ENCODE measurements around the gene CDK5RAP1. TPM values are rescaled to one million over a fixed set of nuclear protein-coding genes. Genes with fewer than 3 reads are reported as not detected.

Gene CDK5RAP1
- total and polyA plus RNA-seq, 10 donors, result 21.3 to 93.0 (median 33.7) TPM

- whole genome bisulfite sequencing, 5 donors, result 75 to 89% (median 87%) methylated on average over 8 of the region's 8 CpGs
- no peak overlapping the region for H3K27ac ChIP-seq
- DNase-seq, result no peak
- intact Hi-C loops (cut with DNase I; ENCODE audit: low total_unique reads), result no loop called here
- H3K27me3 ChIP-seq (replicated peaks in 1 of 7), result peaks cover 0 to 7% (median 0%) of the 10 kb centered on the region in 7 donors
- H3K9me3 ChIP-seq, result no peaks in the 10 kb centered on the region
- TF ChIP-seq CTCF (IDR thresholded peaks at IDR 0.05 in 8 of 11, conservative IDR thresholded peaks at IDR 0.05 in 3 of 11) (no peak), POLR2A (IDR thresholded peaks at IDR 0.05) (no peak), POLR2AphosphoS5 (IDR thresholded peaks at IDR 0.05) (no peak)
- no peaks in the 10 kb centered on the region for H3K36me3 ChIP-seq
- no peak overlapping the region for H3K4me3 ChIP-seq
- H3K4me1 ChIP-seq, result peaks cover 0 to 8% (median 0%) of the 10 kb centered on the region in 6 donors
These were observed 90.3 kb downstream of the CDK5RAP1 start for GRCh38 chr20:33311011-33311410.

DNA sequence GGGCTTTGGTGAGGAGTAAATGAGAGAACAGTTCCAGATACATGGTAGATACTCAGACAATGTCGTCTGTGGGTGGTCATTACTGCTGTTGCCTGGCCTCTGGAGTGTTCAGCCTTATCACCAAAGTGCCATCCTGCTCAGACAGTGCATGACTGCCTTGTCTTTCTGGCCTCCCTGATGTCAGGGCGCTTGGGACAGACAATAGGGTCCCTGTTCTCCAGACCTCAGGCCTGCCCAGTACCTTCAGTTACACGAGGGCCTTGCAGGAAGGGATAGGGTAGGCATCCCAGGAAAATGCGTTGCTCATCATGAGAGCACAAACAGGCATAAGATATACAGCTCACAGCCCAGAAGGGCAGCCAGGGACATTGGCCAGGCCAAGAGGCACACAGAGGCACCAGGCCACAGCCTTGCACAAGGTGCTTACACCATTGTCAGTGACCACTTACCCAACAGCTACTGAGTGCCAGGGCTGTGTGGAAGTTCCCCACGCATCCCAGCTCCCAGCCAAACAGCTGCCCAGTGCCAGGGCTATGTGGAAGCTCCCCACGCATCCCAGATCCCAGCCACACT lies 90.9 kb downstream of the CDK5RAP1 start:
- Histone ChIP-seq H3K27ac (no peak overlapping the region), H3K4me3 (no peak overlapping the region), H3K36me3 (no peaks in the 10 kb centered on the region), H3K27me3 (replicated peaks in 1 of 7) (peaks cover 0 to 7% (median 0%) of the 10 kb centered on the region in 7 donors), H3K4me1 (peaks cover 0 to 8% (median 0%) of the 10 kb centered on the region in 6 donors), H3K9me3 (no peaks in the 10 kb centered on the region)
- no peak for TF ChIP-seq CTCF (IDR thresholded peaks at IDR 0.05 in 8 of 11, conservative IDR thresholded peaks at IDR 0.05 in 3 of 11)
- no peak for TF ChIP-seq POLR2AphosphoS5 (IDR thresholded peaks at IDR 0.05)
- no peak for TF ChIP-seq POLR2A (IDR thresholded peaks at IDR 0.05)
- DNase-seq, result no peak
- 63 to 87% (median 72%) methylated on average over 6 of the region's 6 CpGs for WGBS, 5 donors
- intact Hi-C loops (cut with DNase I; ENCODE audit: low total_unique reads), result no loop called here

DNA sequence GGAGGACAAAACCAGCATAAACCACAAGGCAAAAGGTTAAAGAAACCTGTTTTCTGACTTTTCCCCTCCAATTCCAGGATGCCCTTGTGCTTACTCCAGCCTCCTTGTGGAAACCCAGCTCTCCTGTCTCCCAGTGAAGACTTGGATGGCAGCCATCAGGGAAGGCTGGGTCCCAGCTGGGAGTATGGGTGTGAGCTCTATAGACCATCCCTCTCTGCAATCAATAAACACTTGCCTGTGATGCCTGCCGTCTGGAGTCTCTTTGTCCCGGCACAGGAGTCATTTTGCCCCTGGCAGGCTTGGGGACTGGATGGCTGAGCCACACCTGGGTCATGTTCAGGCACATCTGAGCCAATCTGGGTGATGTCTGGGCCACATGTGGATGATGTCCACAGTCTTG lies 91.7 kb downstream of the CDK5RAP1 start:
- WGBS, 5 donors, result 18 to 63% (median 58%) methylated on average over 2 of the region's 2 CpGs
- intact Hi-C loops (cut with DNase I; ENCODE audit: low total_unique reads), result no loop called here
- no peak for DNase-seq

More for the DNA sequence above, 91.7 kb downstream of the CDK5RAP1 start:
- no peaks in the 10 kb centered on the region for H3K9me3 ChIP-seq
- peaks cover 0 to 8% (median 0%) of the 10 kb centered on the region in 6 donors for H3K4me1 ChIP-seq
- no peak overlapping the region for H3K4me3 ChIP-seq
- H3K36me3 ChIP-seq, result no peaks in the 10 kb centered on the region
- no peak overlapping the region for H3K27ac ChIP-seq
- no peak for TF ChIP-seq POLR2AphosphoS5 (IDR thresholded peaks at IDR 0.05)
- TF ChIP-seq CTCF (IDR thresholded peaks at IDR 0.05 in 8 of 11, conservative IDR thresholded peaks at IDR 0.05 in 3 of 11), result no peak
- TF ChIP-seq POLR2A (IDR thresholded peaks at IDR 0.05), result no peak
- peaks cover 0 to 4% (median 0%) of the 10 kb centered on the region in 7 donors for H3K27me3 ChIP-seq (replicated peaks in 1 of 7)

Other genes starting within 250 kb of the CDK5RAP1 start
- not detected for gene BPIFA2, start 233.4 kb downstream of the CDK5RAP1 start, total RNA-seq
- gene BPIFA2, start 233.4 kb downstream of the CDK5RAP1 start, polyA plus RNA-seq, result not detected
- not detected for gene BPIFA3, start 184.2 kb downstream of the CDK5RAP1 start, total RNA-seq
- not detected for gene BPIFA3, start 184.2 kb downstream of the CDK5RAP1 start, polyA plus RNA-seq
- gene BPIFA1, start 165.5 kb downstream of the CDK5RAP1 start, total RNA-seq, result not detected
- not detected for gene BPIFA1, start 165.5 kb downstream of the CDK5RAP1 start, polyA plus RNA-seq
- gene BPIFB1, start 118.3 kb downstream of the CDK5RAP1 start, total RNA-seq, result not detected
- under 1 TPM in 2 of 3 donors, not detected in 1; 0.06 TPM for gene BPIFB1, start 118.3 kb downstream of the CDK5RAP1 start, polyA plus RNA-seq
- 1 to 10 TPM; 2.4 to 8.7 (median 3.9) TPM for gene SNTA1, start 42.2 kb upstream of the CDK5RAP1 start, total RNA-seq
- 1 to 10 TPM; 4.3 to 6.3 (median 5.9) TPM for gene SNTA1, start 42.2 kb upstream of the CDK5RAP1 start, polyA plus RNA-seq
- 10 to 100 TPM; 17.0 to 25.4 (median 18.9) TPM for gene CBFA2T2, start 88.6 kb upstream of the CDK5RAP1 start, total RNA-seq
- 1 to 10 TPM; 3.3 to 6.9 (median 4.8) TPM for gene CBFA2T2, start 88.6 kb upstream of the CDK5RAP1 start, polyA plus RNA-seq

Measured in spleen (tissue), 11 donors.